ENCODE data around the gene MAGT1. TPM values are rescaled to one million over a fixed set of nuclear protein-coding genes. Genes with fewer than 3 reads are reported as not detected.
"Not testable (repeated sequence)": the region's sequence is repeated elsewhere in the genome, so short reads cannot be mapped to it uniquely, and the experiment has no call there.

MAGT1 gene
- total RNA-seq, 2 experiments from 2014 or later = 56.3 to 57.6 TPM

- Mint-ChIP-seq H3K9me3 (no peaks in the 10 kb centered on the region), H3K27me3 (no peaks in the 10 kb centered on the region), H3K27ac (peak within 1 kb of the TSS; percentile 97), H3K4me3 (peak within 1 kb of the TSS; percentile 98), H3K4me1 (peaks cover 21% of the 10 kb centered on the region), H3K36me3 (ENCODE audit: low read depth) (no peaks in the 10 kb centered on the region)
- ChIA-PET POLR2A (interaction anchor here (0.6 to 5.8 kb wide), 8 partner anchors 11 to 198 kb away, joined by 3 to 61 read pairs (median 4); partner anchors contain the start of genes COX7B, MAGT1 and PGK1), CTCF (interaction anchor here (0.6 to 1.8 kb wide), 5 partner anchors 9 to 203 kb away, joined by 3 to 22 read pairs (median 7); partner anchors contain the start of gene COX7B)
- peak; percentile 92 for DNase-seq
These were observed 15.0 kb upstream of the MAGT1 start, which contains the start of gene ATP7A for GRCh38 chrX:77910108-77910840. Gene ATP7A (plus strand): TSS chrX:77910693. CDS start chrX:77971642, 60,949 bp downstream.

DNA sequence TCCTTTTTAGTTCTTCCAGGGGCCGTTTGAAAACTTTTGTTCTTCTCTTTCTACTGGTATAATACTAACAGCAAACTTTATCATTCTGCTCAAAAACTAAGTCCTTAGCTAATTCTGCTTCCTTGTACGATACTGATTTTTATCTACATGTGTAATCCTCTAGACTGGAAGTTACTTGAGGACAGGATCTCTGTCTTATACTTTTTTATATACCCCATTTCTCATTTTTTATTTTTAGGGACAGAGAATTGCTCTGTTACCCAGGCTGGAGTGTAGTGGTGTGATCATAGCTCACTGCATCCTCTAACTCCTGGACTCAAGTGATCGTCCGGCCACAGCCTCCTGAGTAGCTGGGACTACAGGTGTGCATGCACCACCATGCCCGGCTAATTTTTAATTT lies 6.3 kb upstream of the MAGT1 start:
- no peak for DNase-seq
- ChIA-PET POLR2A (interaction anchor here (3.9 kb wide), 1 partner anchor 11 kb away, joined by 61 read pairs; the partner anchor contains the start of gene ATP7A), CTCF (interaction anchor here (0.6 to 1.5 kb wide), 2 partner anchors 9 to 358 kb away, joined by 3 to 7 read pairs; partner anchors contain the start of gene ATP7A)
- Mint-ChIP-seq H3K9me3 (no peaks in the 10 kb centered on the region), H3K36me3 (ENCODE audit: low read depth) (peaks cover 27% of the 10 kb centered on the region), H3K4me1 (peaks cover 23% of the 10 kb centered on the region), H3K27ac (no peak overlapping the region), H3K27me3 (no peaks in the 10 kb centered on the region), H3K4me3 (peak overlapping the region; percentile 36)

GRCh38 chrX:77900688-77901087 lies 5.5 kb upstream of the MAGT1 start:
- H3K27me3 Mint-ChIP-seq = no peaks in the 10 kb centered on the region
- H3K4me1 Mint-ChIP-seq = peaks cover 26% of the 10 kb centered on the region
- POLR2A ChIA-PET = interaction anchor here (0.6 to 3.9 kb wide), 2 partner anchors 12 to 113 kb away, joined by 3 to 61 read pairs; partner anchors contain the start of gene ATP7A
- CTCF ChIA-PET = interaction anchor here (1.1 to 3.0 kb wide), 4 partner anchors 9 to 124 kb away, joined by 3 to 22 read pairs (median 12); partner anchors contain the start of gene ATP7A
- H3K9me3 Mint-ChIP-seq = no peaks in the 10 kb centered on the region
- peak overlapping the region; percentile 90 for H3K27ac Mint-ChIP-seq
- no peak for DNase-seq
- H3K4me3 Mint-ChIP-seq = peak overlapping the region; percentile 85
- H3K36me3 Mint-ChIP-seq (ENCODE audit: low read depth) = peaks cover 27% of the 10 kb centered on the region

DNA sequence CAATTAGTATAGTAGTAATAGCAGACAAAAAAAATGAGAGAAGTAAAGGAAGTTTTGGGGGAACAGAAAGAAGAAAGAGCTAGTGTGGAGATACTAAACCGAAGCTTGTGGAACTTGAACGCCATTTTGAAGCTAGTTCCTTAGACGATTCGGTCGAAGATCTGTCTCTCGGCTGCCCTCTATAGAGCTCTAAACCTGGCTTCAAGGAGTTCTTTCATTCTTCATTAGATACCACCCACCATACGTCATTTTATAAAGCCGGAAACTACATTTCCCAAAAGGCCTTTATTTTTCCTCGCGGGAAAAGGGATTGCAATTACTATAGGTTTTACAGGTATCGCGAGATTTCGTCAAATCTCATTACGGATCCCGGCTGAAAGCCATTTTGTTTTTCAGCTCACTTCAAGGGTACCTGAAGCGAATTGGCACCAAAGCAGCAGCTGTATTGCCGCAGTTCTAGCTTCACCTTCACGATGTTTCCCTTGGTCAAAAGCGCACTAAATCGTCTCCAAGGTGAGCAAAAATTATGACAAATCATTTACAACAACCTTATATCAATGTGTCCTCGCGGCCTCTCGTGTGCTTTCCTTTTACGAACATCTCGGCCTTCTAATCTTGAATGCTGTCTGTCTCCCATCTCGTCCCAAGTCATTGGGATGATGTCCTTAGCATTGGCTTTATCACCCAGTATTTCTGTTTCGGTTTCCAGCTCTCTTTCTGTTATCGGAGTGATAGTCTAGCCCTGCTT lies 4.0 kb upstream of the MAGT1 start, which contains the start of gene COX7B:
TSS of gene COX7B (plus strand) at position 388 of the 748 bp plus-strand sequence. CDS start at position 474, 86 bp downstream.
- DNase-seq = peak; percentile 70
- H3K27me3 Mint-ChIP-seq = no peaks in the 10 kb centered on the region
- CTCF ChIA-PET = interaction anchor here (0.6 to 3.0 kb wide), 9 partner anchors 10 to 206 kb away, joined by 3 to 22 read pairs (median 4); partner anchors contain the start of gene ATP7A
- H3K36me3 Mint-ChIP-seq (ENCODE audit: low read depth) = peaks cover 26% of the 10 kb centered on the region
- H3K4me1 Mint-ChIP-seq = peaks cover 28% of the 10 kb centered on the region
- peak within 1 kb of the TSS; percentile 85 for H3K4me3 Mint-ChIP-seq
- POLR2A ChIA-PET = interaction anchor here (0.7 to 3.9 kb wide), 10 partner anchors 9 to 1046 kb away, joined by 3 to 61 read pairs (median 7); partner anchors contain the start of genes ATP7A, ATRX, P2RY10 and PGK1
- H3K27ac Mint-ChIP-seq = peak within 1 kb of the TSS; percentile 90
- H3K9me3 Mint-ChIP-seq = no peaks in the 10 kb centered on the region

- Mint-ChIP-seq H3K36me3 (ENCODE audit: low read depth) (peaks cover 17% of the 10 kb centered on the region), H3K9me3 (no peaks in the 10 kb centered on the region), H3K4me3 (peak overlapping the region; percentile 98), H3K4me1 (peaks cover 25% of the 10 kb centered on the region), H3K27ac (no peak overlapping the region), H3K27me3 (no peaks in the 10 kb centered on the region)
- no peak for DNase-seq
- ChIA-PET POLR2A (interaction anchor here (1.8 to 3.5 kb wide), 4 partner anchors 19 to 211 kb away, joined by 3 to 27 read pairs (median 9); partner anchors contain the start of gene PGK1), CTCF (no interaction called here)
These were observed 1.5 kb downstream of the MAGT1 start for GRCh38 chrX:77893713-77894112.

- H3K27ac Mint-ChIP-seq = no peak overlapping the region
- DNase-seq = no peak
- peaks cover 17% of the 10 kb centered on the region for H3K36me3 Mint-ChIP-seq (ENCODE audit: low read depth)
- no peaks in the 10 kb centered on the region for H3K27me3 Mint-ChIP-seq
- H3K4me1 Mint-ChIP-seq = peaks cover 25% of the 10 kb centered on the region
- H3K4me3 Mint-ChIP-seq = peak overlapping the region; percentile 52
- ChIA-PET POLR2A (interaction anchor here (3.5 kb wide), 1 partner anchor 212 kb away, joined by 27 read pairs; the partner anchor contains the start of gene PGK1), CTCF (no interaction called here)
- H3K9me3 Mint-ChIP-seq = no peaks in the 10 kb centered on the region
These were observed 2.3 kb downstream of the MAGT1 start for GRCh38 chrX:77892887-77893286.

DNA sequence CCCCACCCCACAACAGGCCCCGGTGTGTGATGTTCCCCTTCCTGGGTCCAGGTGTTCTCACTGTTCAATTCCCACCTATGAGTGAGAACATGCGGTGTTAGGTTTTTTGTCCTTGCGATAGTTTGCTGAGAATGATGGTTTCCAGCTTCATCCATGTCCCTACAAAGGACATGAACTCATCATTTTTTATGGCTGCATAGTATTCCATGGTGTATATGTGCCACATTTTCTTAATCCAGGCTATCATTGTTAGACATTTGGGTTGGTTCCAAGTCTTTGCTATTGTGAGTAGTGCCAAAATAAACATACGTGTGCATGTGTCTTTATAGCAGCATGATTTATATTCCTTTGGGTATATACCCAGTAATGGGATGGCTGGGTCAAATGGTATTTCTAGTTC lies 13.8 kb downstream of the MAGT1 start:
- H3K9me3 Mint-ChIP-seq; H3K27me3 Mint-ChIP-seq; H3K36me3 Mint-ChIP-seq (ENCODE audit: low read depth); H3K4me1 Mint-ChIP-seq; H3K27ac Mint-ChIP-seq; POLR2A ChIA-PET; CTCF ChIA-PET; DNase-seq; H3K4me3 Mint-ChIP-seq: not testable (repeated sequence)

DNA sequence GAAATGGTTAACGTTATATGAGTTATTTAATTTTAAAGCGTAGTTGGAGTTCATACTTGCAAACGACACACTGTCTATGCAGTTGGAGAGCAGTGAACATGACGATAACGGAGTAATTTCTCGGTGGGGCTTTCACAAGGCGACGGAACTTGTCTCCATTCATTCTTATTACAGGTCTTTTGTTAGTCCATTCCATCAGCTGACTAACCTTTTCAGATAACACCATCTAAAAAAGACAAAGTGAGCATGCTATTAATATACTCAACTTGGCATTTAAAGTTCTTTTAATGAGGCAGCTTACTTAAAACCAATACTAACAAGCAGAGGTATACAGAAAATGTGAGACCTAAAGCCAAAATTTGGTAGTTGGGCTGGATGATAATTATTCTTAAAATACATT lies 19.9 kb downstream of the MAGT1 start:
- no peak for DNase-seq
- H3K27me3 Mint-ChIP-seq = no peaks in the 10 kb centered on the region
- H3K9me3 Mint-ChIP-seq = no peaks in the 10 kb centered on the region
- H3K27ac Mint-ChIP-seq = no peak overlapping the region
- peaks cover 24% of the 10 kb centered on the region for H3K36me3 Mint-ChIP-seq (ENCODE audit: low read depth)
- POLR2A ChIA-PET = no interaction called here
- CTCF ChIA-PET = interaction anchor here (1.3 kb wide), 1 partner anchor 149 kb away, joined by 3 read pairs; no protein-coding TSS in a partner anchor
- H3K4me1 Mint-ChIP-seq = peaks cover 2% of the 10 kb centered on the region
- H3K4me3 Mint-ChIP-seq = no peak overlapping the region

DNA sequence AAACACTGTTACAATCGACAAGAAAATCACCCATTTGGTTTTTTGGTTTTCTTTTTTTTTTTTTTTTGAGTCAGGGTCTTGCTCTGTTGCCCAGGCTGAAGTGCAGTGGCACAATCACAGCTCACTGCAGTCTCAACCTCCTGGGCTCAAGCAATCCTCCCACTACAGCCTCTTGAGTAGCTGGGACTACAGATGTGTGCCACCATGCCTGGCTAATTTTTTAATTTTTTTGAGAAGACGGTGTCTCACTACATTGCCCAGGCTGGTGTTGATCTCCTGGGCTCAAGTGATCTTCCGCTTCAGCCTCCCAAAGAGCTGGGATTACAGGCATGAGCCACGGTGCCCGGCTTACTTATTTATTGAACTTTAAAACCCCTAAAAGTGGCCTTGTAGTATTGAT lies 63.7 kb downstream of the MAGT1 start:
- DNase-seq, H3K4me3 Mint-ChIP-seq, POLR2A ChIA-PET, H3K4me1 Mint-ChIP-seq, H3K27ac Mint-ChIP-seq, H3K9me3 Mint-ChIP-seq, H3K27me3 Mint-ChIP-seq, CTCF ChIA-PET: not testable (repeated sequence)
- peaks cover 32% of the 10 kb centered on the region for H3K36me3 Mint-ChIP-seq (ENCODE audit: low read depth)

GRCh38 chrX:77821989-77822388 lies 73.2 kb downstream of the MAGT1 start:
- H3K4me3 Mint-ChIP-seq, POLR2A ChIA-PET, H3K27ac Mint-ChIP-seq, DNase-seq, H3K4me1 Mint-ChIP-seq, CTCF ChIA-PET, H3K9me3 Mint-ChIP-seq, H3K27me3 Mint-ChIP-seq: not testable (repeated sequence)
- H3K36me3 Mint-ChIP-seq (ENCODE audit: low read depth) = peaks cover 41% of the 10 kb centered on the region

- H3K4me1 Mint-ChIP-seq = peaks cover 1% of the 10 kb centered on the region
- H3K27me3 Mint-ChIP-seq = no peaks in the 10 kb centered on the region
- no peak overlapping the region for H3K4me3 Mint-ChIP-seq
- no peak for DNase-seq
- no peak overlapping the region for H3K27ac Mint-ChIP-seq
- H3K36me3 Mint-ChIP-seq (ENCODE audit: low read depth) = peaks cover 28% of the 10 kb centered on the region
- POLR2A ChIA-PET = no interaction called here
- peaks cover 4% of the 10 kb centered on the region for H3K9me3 Mint-ChIP-seq
- CTCF ChIA-PET = no interaction called here
These were observed 75.0 kb downstream of the MAGT1 start for GRCh38 chrX:77820091-77820727.

GRCh38 chrX:77814210-77814609 lies 81.0 kb downstream of the MAGT1 start:
- Mint-ChIP-seq H3K4me1 (peaks cover 1% of the 10 kb centered on the region), H3K27ac (no peak overlapping the region), H3K9me3 (no peaks in the 10 kb centered on the region), H3K4me3 (no peak overlapping the region), H3K27me3 (no peaks in the 10 kb centered on the region), H3K36me3 (ENCODE audit: low read depth) (no peaks in the 10 kb centered on the region)
- DNase-seq = no peak
- ChIA-PET CTCF (no interaction called here), POLR2A (no interaction called here)
